ENCODE results near the gene GLYATL1. TPM values are rescaled to one million over a fixed set of nuclear protein-coding genes. Genes with fewer than 3 reads are reported as not detected.

The GLYATL1 gene
- total RNA-seq, 1 experiment from 2014 or later: 5.4 TPM

DNA sequence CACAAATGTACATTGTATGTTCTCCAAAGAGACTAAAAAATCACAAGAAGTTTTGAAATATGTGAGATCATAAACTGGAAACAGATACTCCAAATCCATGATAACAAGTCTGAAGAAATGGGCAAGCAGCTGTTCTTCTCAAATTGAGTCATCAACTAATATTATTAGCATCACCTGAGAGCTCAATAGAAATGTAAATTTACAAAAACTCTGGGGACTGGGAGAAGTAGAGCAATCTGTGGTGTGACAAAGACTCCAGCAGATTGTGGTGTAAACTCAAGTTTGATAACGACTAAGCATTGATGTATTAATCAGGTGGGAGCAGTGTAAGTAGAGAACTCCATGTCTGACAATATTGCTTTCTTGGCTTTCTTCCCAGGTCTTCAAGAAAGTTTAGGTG lies 53.2 kb downstream of the GLYATL1 start (continued):
- TF ChIP-seq, protein P1, sequence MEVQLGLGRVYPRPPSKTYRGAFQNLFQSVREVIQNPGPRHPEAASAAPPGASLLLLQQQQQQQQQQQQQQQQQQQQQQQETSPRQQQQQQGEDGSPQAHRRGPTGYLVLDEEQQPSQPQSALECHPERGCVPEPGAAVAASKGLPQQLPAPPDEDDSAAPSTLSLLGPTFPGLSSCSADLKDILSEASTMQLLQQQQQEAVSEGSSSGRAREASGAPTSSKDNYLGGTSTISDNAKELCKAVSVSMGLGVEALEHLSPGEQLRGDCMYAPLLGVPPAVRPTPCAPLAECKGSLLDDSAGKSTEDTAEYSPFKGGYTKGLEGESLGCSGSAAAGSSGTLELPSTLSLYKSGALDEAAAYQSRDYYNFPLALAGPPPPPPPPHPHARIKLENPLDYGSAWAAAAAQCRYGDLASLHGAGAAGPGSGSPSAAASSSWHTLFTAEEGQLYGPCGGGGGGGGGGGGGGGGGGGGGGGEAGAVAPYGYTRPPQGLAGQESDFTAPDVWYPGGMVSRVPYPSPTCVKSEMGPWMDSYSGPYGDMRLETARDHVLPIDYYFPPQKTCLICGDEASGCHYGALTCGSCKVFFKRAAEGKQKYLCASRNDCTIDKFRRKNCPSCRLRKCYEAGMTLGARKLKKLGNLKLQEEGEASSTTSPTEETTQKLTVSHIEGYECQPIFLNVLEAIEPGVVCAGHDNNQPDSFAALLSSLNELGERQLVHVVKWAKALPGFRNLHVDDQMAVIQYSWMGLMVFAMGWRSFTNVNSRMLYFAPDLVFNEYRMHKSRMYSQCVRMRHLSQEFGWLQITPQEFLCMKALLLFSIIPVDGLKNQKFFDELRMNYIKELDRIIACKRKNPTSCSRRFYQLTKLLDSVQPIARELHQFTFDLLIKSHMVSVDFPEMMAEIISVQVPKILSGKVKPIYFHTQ (CRISPR knock-in tag; IDR thresholded peaks at IDR 0.05): no peak
- TF ChIP-seq ZSCAN18 (CRISPR knock-in tag; IDR thresholded peaks at IDR 0.05): no peak
- TF ChIP-seq CREB1 (CRISPR knock-in tag; IDR thresholded peaks at IDR 0.05): no peak
- TF ChIP-seq ELF4 (CRISPR knock-in tag; IDR thresholded peaks at IDR 0.05; ENCODE audit: low read depth): no peak
- TF ChIP-seq HMGA2 (CRISPR knock-in tag; IDR thresholded peaks at IDR 0.05): no peak
- no peak for TF ChIP-seq ATF2 (CRISPR knock-in tag; IDR thresholded peaks at IDR 0.05; ENCODE audit: borderline replicate concordance, low read depth)
- TF ChIP-seq, protein P2, sequence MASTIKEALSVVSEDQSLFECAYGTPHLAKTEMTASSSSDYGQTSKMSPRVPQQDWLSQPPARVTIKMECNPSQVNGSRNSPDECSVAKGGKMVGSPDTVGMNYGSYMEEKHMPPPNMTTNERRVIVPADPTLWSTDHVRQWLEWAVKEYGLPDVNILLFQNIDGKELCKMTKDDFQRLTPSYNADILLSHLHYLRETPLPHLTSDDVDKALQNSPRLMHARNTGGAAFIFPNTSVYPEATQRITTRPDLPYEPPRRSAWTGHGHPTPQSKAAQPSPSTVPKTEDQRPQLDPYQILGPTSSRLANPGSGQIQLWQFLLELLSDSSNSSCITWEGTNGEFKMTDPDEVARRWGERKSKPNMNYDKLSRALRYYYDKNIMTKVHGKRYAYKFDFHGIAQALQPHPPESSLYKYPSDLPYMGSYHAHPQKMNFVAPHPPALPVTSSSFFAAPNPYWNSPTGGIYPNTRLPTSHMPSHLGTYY (CRISPR knock-in tag; IDR thresholded peaks at IDR 0.05): no peak
- no peak for TF ChIP-seq MAX (CRISPR knock-in tag; IDR thresholded peaks at IDR 0.05)
- no peak for TF ChIP-seq SP1 (CRISPR knock-in tag; conservative IDR thresholded peaks at IDR 0.05)
- TF ChIP-seq SMAD4 (CRISPR knock-in tag; IDR thresholded peaks at IDR 0.05): no peak
- no peak for TF ChIP-seq E2F5 (CRISPR knock-in tag; IDR thresholded peaks at IDR 0.05)

DNA sequence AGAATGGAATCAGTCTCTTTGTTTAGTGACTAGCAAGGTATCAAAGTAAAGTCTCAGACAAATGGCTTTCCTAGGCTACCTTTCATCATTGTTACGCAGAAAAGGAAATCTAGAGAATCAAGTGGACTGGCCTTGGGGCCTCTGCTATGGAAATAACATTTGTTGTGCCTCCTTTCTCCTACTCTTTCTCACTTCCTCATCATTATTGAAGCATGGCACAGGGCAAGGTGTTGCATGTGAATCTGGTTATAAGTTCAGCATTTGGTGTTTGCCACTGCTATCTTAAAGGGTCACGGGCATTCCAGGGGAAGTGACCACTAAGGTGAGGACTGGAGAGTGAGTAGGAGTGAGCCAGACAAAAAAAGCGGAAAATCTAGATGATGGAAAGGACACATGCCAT lies 54.9 kb downstream of the GLYATL1 start:
- peaks cover 17% of the 10 kb centered on the region for H3K4me1 Mint-ChIP-seq
- CTCF ChIA-PET: interaction anchor here (1.3 to 2.0 kb wide), 2 partner anchors 10 to 64 kb away, joined by 4 to 12 read pairs; no protein-coding TSS in a partner anchor
- POLR2A ChIA-PET: no interaction called here
- DNase-seq (ENCODE audit: low spot score): no peak
- ATAC-seq: no peak
- H3K36me3 Mint-ChIP-seq: no peaks in the 10 kb centered on the region
- no peaks in the 10 kb centered on the region for H3K9me3 Mint-ChIP-seq
- H3K4me3 Mint-ChIP-seq: no peak overlapping the region
- H3K27me3 Mint-ChIP-seq (ENCODE audit: low read depth): peaks cover 1% of the 10 kb centered on the region; the same call in 1 of the 2 replicates
- no peak overlapping the region for H3K27ac Mint-ChIP-seq
- TF ChIP-seq STAT6 (CRISPR knock-in tag; conservative IDR thresholded peaks at IDR 0.05; ENCODE audit: low read depth): no peak
- TF ChIP-seq ZNF396 (CRISPR knock-in tag; IDR thresholded peaks at IDR 0.05; ENCODE audit: borderline replicate concordance): no peak
- TF ChIP-seq E2F4 (CRISPR knock-in tag; IDR thresholded peaks at IDR 0.05; ENCODE audit: borderline replicate concordance, low read depth): no peak
- no peak for TF ChIP-seq NR1H2 (CRISPR knock-in tag; IDR thresholded peaks at IDR 0.05)
- TF ChIP-seq, protein P3, sequence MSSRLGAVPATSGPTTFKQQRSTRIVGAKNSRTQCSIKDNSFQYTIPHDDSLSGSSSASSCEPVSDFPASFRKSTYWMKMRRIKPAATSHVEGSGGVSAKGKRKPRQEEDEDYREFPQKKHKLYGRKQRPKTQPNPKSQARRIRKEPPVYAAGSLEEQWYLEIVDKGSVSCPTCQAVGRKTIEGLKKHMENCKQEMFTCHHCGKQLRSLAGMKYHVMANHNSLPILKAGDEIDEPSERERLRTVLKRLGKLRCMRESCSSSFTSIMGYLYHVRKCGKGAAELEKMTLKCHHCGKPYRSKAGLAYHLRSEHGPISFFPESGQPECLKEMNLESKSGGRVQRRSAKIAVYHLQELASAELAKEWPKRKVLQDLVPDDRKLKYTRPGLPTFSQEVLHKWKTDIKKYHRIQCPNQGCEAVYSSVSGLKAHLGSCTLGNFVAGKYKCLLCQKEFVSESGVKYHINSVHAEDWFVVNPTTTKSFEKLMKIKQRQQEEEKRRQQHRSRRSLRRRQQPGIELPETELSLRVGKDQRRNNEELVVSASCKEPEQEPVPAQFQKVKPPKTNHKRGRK (CRISPR knock-in tag; IDR thresholded peaks at IDR 0.05; ENCODE audit: borderline replicate concordance): no peak
- TF ChIP-seq CREM (CRISPR knock-in tag; IDR thresholded peaks at IDR 0.05): no peak
- no peak for TF ChIP-seq GRHL2 (CRISPR knock-in tag; IDR thresholded peaks at IDR 0.05; ENCODE audit: insufficient replicate concordance, severe bottlenecking)
- TF ChIP-seq NFE2L1 (CRISPR knock-in tag; IDR thresholded peaks at IDR 0.05): no peak
- no peak for TF ChIP-seq TP53 (CRISPR knock-in tag; IDR thresholded peaks at IDR 0.05)
- TF ChIP-seq, protein P2 (CRISPR knock-in tag; IDR thresholded peaks at IDR 0.05): no peak
- no peak for TF ChIP-seq SOX15 (CRISPR knock-in tag; IDR thresholded peaks at IDR 0.05)
- no peak for TF ChIP-seq SMAD4 (CRISPR knock-in tag; IDR thresholded peaks at IDR 0.05)
